ENCODE measurements around the gene PTPRS. TPM values are rescaled to one million over a fixed set of nuclear protein-coding genes. Genes with fewer than 3 reads are reported as not detected.

PTPRS gene
- total and polyA plus RNA-seq, 2 of the 13 experiments (the other 11 are each of a cell fraction or from before 2014, with no cell fraction given): 32.7 to 43.9 TPM

DNA sequence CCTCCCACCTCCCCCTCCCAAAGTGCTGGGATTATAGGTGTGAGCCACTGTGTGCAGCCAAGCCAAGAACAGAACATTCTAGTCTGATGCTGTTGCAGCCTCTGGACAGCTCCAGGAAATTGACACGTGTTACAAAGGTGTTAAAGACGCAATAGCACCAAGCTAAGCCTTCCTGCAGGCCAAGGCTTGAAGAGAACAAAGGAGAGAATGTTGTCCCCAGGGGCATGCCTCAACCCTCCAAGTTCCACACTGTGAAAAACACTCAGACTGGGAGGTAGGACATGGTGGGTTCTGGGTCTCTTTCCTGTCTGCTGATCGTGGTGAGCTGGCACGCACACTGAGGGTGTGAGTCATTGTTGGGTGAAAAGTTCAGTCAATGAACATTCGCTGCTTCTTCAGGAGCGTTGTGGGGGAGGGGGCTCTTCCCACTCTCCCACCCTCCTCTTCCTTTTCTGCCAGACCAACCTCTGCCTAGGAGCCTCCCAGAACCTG is 5.3 kb upstream of the PTPRS start (continued):
- TF ChIP-seq MAF1 (CRISPR knock-in tag; IDR thresholded peaks at IDR 0.05; ENCODE audit: borderline replicate concordance) (no peak), ZNF543 (CRISPR knock-in tag; IDR thresholded peaks at IDR 0.05) (no peak), YEATS2 (CRISPR knock-in tag; IDR thresholded peaks at IDR 0.05; ENCODE audit: borderline replicate concordance) (no peak), ZNF777 (CRISPR knock-in tag; IDR thresholded peaks at IDR 0.05) (no peak), HINFP (CRISPR knock-in tag; IDR thresholded peaks at IDR 0.05; ENCODE audit: low read depth) (no peak), KMT2B (CRISPR knock-in tag; IDR thresholded peaks at IDR 0.05) (no peak), ZNF557 (CRISPR knock-in tag; IDR thresholded peaks at IDR 0.05) (0 out of 2 replicates have a peak, but pooled peaks have one; percentile 21), SRSF4 (IDR thresholded peaks at IDR 0.05; ENCODE audit: low read depth, low read length, poor library complexity, severe bottlenecking) (no peak), MIER2 (CRISPR knock-in tag; IDR thresholded peaks at IDR 0.05) (peak; percentile 39; the same call in 1 of the 2 replicates), ZFP82 (CRISPR knock-in tag; IDR thresholded peaks at IDR 0.05; ENCODE audit: borderline replicate concordance) (no peak), KLF11 (CRISPR knock-in tag; IDR thresholded peaks at IDR 0.05) (no peak), TEAD3 (CRISPR knock-in tag; optimal IDR thresholded peaks at IDR 0.05; ENCODE audit: borderline replicate concordance) (peak; percentile 17), STAG1 (CRISPR knock-in tag; IDR thresholded peaks at IDR 0.05) (no peak), ZNF549 (CRISPR knock-in tag; IDR thresholded peaks at IDR 0.05) (no peak), HNF1B (CRISPR knock-in tag; IDR thresholded peaks at IDR 0.05) (no peak), ZBTB1 (CRISPR knock-in tag; IDR thresholded peaks at IDR 0.05; ENCODE audit: borderline replicate concordance) (no peak), ZNF343 (CRISPR knock-in tag; IDR thresholded peaks at IDR 0.05) (no peak), ZBTB3 (CRISPR knock-in tag; IDR thresholded peaks at IDR 0.05; ENCODE audit: borderline replicate concordance, low read depth) (no peak), SOX5 (CRISPR knock-in tag; IDR thresholded peaks at IDR 0.05; ENCODE audit: borderline replicate concordance) (peak; percentile 52; the same call in 1 of the 2 replicates), CREB1 (IDR thresholded peaks at IDR 0.05) (no peak), CREB1 (CRISPR knock-in tag; IDR thresholded peaks at IDR 0.05) (no peak), POLR2AphosphoS5 (IDR thresholded peaks at IDR 0.05; ENCODE audit: low read depth, low read length) (no peak), TOPORS (CRISPR knock-in tag; IDR thresholded peaks at IDR 0.05) (no peak), NFIB (CRISPR knock-in tag; IDR thresholded peaks at IDR 0.05; ENCODE audit: borderline replicate concordance) (no peak), SIN3B (IDR thresholded peaks at IDR 0.05; ENCODE audit: low read length) (no peak)
- TF ChIP-seq, protein P1, sequence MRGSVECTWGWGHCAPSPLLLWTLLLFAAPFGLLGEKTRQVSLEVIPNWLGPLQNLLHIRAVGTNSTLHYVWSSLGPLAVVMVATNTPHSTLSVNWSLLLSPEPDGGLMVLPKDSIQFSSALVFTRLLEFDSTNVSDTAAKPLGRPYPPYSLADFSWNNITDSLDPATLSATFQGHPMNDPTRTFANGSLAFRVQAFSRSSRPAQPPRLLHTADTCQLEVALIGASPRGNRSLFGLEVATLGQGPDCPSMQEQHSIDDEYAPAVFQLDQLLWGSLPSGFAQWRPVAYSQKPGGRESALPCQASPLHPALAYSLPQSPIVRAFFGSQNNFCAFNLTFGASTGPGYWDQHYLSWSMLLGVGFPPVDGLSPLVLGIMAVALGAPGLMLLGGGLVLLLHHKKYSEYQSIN (CRISPR knock-in tag; IDR thresholded peaks at IDR 0.05; ENCODE audit: borderline replicate concordance): no peak
- TF ChIP-seq, protein P2, sequence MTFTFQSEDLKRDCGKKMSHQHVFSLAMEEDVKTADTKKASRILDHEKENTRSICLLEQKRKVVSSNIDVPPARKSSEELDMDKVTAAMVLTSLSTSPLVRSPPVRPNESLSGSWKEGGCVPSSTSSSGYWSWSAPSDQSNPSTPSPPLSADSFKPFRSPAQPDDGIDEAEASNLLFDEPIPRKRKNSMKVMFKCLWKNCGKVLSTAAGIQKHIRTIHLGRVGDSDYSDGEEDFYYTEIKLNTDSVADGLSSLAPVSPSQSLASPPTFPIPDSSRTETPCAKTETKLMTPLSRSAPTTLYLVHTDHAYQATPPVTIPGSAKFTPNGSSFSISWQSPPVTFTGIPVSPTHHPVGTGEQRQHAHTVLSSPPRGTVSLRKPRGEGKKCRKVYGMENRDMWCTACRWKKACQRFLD (CRISPR knock-in tag; IDR thresholded peaks at IDR 0.05; ENCODE audit: borderline replicate concordance): no peak
- TF ChIP-seq, protein P3, sequence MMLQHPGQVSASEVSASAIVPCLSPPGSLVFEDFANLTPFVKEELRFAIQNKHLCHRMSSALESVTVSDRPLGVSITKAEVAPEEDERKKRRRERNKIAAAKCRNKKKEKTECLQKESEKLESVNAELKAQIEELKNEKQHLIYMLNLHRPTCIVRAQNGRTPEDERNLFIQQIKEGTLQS (CRISPR knock-in tag; IDR thresholded peaks at IDR 0.05): no peak

Measured in HepG2 (cell line).